Lower leg skin (tissue), 4 donors: ENCODE measurements around the gene LIPJ. TPM values are rescaled to one million over a fixed set of nuclear protein-coding genes. Genes with fewer than 3 reads are reported as not detected.

ENCODE experiments used
- DNase-seq, 2 donors: peaks; one replicate each; pipeline ENCODE4 v3.0.0-alpha.2; 2019; ENCODE audit warnings: low spot score in 2 of 2
- H3K4me3 ChIP-seq: fragments of 200-600 bp; sonication (generic); 2 replicates; pipeline ENCODE4 v1.5.1; 2017; ENCODE audit warnings: mild to moderate bottlenecking, low read depth; ENCODE audit not compliant: poor library complexity, severe bottlenecking
- CTCF ChIP-seq, 3 donors: fragments of 450-650 bp; IDR thresholded peaks; one replicate each; pipeline ENCODE4 v1.5.1; 2016; ENCODE audit warnings: antibody characterized with exemption in 3 of 3, mild to moderate bottlenecking in 3 of 3, moderate library complexity in 2 of 3
- POLR2A ChIP-seq, 2 donors: fragments of 450-650 bp; IDR thresholded peaks; one replicate each; pipeline ENCODE4 v1.6.1; 2016 to 2017; ENCODE audit warnings: antibody characterized with exemption in 2 of 2, mild to moderate bottlenecking in 1 of 2, moderate library complexity in 1 of 2
- WGBS, 2 donors: methylation state at CpG; one replicate each; pipeline ENCODE4 v1.1.5; 2018; 5-methylcytosine and 5-hydroxymethylcytosine counted together
- intact Hi-C: fragments of 100-400 bp; cut with DNase I; formaldehyde crosslinking; loops from one replicate; pipeline ENCODE4 v1.15.0; 2023; ENCODE audit warnings: low total_unique reads
- total RNA-seq, 4 donors: library from RNA; depleted of rRNA; stranded (reverse); fragments of >200 nt; gene quantifications; one replicate each; pipeline ENCODE4 v1.1.0, GENCODE V29; 2016

The LIPJ gene
- total RNA-seq, 4 donors from 2014 or later: 0.15 TPM; not detected in 3

GRCh38 chr10:88594482-88594881 is 7.9 kb downstream of the LIPJ start:
- no peak overlapping the region for H3K4me3 ChIP-seq
- DNase-seq: no peak
- intact Hi-C loops: no loop called here
- TF ChIP-seq POLR2A (IDR thresholded peaks at IDR 0.05): no peak
- no peak for TF ChIP-seq CTCF (IDR thresholded peaks at IDR 0.05)
- 98 to 100% methylated on average over 1 of the region's 1 CpG for WGBS, 2 donors

GRCh38 chr10:88598055-88598454 is 11.5 kb downstream of the LIPJ start:
- DNase-seq: no peak
- intact Hi-C loops: no loop called here
- 84 to 91% methylated on average over 1 of the region's 1 CpG for WGBS, 2 donors
- no peak overlapping the region for H3K4me3 ChIP-seq
- no peak for TF ChIP-seq CTCF (IDR thresholded peaks at IDR 0.05)
- no peak for TF ChIP-seq POLR2A (IDR thresholded peaks at IDR 0.05)

- no peak overlapping the region for H3K4me3 ChIP-seq
- TF ChIP-seq CTCF (IDR thresholded peaks at IDR 0.05) (no peak), POLR2A (IDR thresholded peaks at IDR 0.05) (no peak)
- 82 to 83% methylated on average over 6 of the region's 6 CpGs for WGBS, 2 donors
- intact Hi-C loops: no loop called here
- DNase-seq: no peak
Measured at GRCh38 chr10:88608052-88608732, 21.6 kb downstream of the LIPJ start.

- no peak overlapping the region for H3K4me3 ChIP-seq
- 44 to 52% methylated on average over 2 of the region's 2 CpGs for WGBS, 2 donors
- TF ChIP-seq POLR2A (IDR thresholded peaks at IDR 0.05) (no peak), CTCF (IDR thresholded peaks at IDR 0.05) (no peak)
- intact Hi-C loops: no loop called here
- no peak for DNase-seq
Measured at GRCh38 chr10:88608780-88609179, 22.2 kb downstream of the LIPJ start.

GRCh38 chr10:88616250-88616977 is 29.9 kb downstream of the LIPJ start:
- H3K4me3 ChIP-seq: no peak overlapping the region
- intact Hi-C loops: no loop called here
- DNase-seq: no peak
- TF ChIP-seq POLR2A (IDR thresholded peaks at IDR 0.05) (no peak), CTCF (IDR thresholded peaks at IDR 0.05) (no peak)
- WGBS, 2 donors: 92% methylated on average over 18 of the region's 18 CpGs
